Measurements from ENCODE around the gene ACACB.

GRCh38 chr12:109201496-109201885 lies 85.1 kb downstream of the ACACB start:
- no peak for TF ChIP-seq SIN3A (IDR thresholded peaks at IDR 0.05; ENCODE audit: borderline replicate concordance, insufficient read depth, low read length)
- TF ChIP-seq POLR2AphosphoS5 (IDR thresholded peaks at IDR 0.05; ENCODE audit: low read depth, low read length): no peak
- TF ChIP-seq REST (IDR thresholded peaks at IDR 0.05; ENCODE audit: insufficient read depth in 1 of 2, low read depth in 2 of 2, low read length in 2 of 2): no peak
- no peak for TF ChIP-seq TAF1 (IDR thresholded peaks at IDR 0.05; ENCODE audit: borderline replicate concordance, insufficient read depth, low read length)
